Spleen (tissue), 11 donors: ENCODE measurements around the gene SLC26A6. TPM values are rescaled to one million over a fixed set of nuclear protein-coding genes. Genes with fewer than 3 reads are reported as not detected.
A peak's percentile ranks its signal among the peaks of the same experiment; 100 is the strongest.

Experiments used
- DNase-seq: peaks from one replicate; pipeline ENCODE4 v3.0.0-alpha.2; 2020
- H3K27ac ChIP-seq, 8 donors: fragments of 200-600 bp; sonication (generic) in 7 of 8; 1 replicate in 4 of 8; 2 replicates in 4 of 8; pipeline versions ENCODE4 v1.5.0 to v1.8.0; 2016 to 2021; ENCODE audit warnings: inconsistent platforms in 4 of 8, mild to moderate bottlenecking in 4 of 8, moderate library complexity in 1 of 8
- H3K27me3 ChIP-seq, 7 donors: fragments of 200-600 bp; sonication (generic) in 6 of 7; replicated peaks in 1 of 7; 1 replicate in 4 of 7; 2 replicates in 3 of 7; pipeline versions ENCODE4 v1.5.0 to v1.8.0; 2016 to 2021; ENCODE audit warnings: inconsistent platforms in 3 of 7, mild to moderate bottlenecking in 1 of 7
- H3K36me3 ChIP-seq, 6 donors: fragments of 200-600 bp; sonication (generic) in 5 of 6; 1 replicate in 4 of 6; 2 replicates in 2 of 6; pipeline versions ENCODE4 v1.5.0 to v1.8.0; 2016 to 2021; ENCODE audit warnings: inconsistent platforms in 2 of 6
- H3K4me1 ChIP-seq, 6 donors: fragments of 200-600 bp; sonication (generic) in 5 of 6; 1 replicate in 3 of 6; 2 replicates in 3 of 6; pipeline versions ENCODE4 v1.5.0 to v1.8.0; 2016 to 2021; ENCODE audit warnings: inconsistent platforms in 3 of 6
- H3K4me3 ChIP-seq, 8 donors: fragments of 200-600 bp; sonication (generic) in 7 of 8; 1 replicate in 4 of 8; 2 replicates in 4 of 8; pipeline versions ENCODE4 v1.5.0 to v1.8.0; 2016 to 2021; ENCODE audit warnings: inconsistent platforms in 4 of 8, mild to moderate bottlenecking in 4 of 8, moderate library complexity in 2 of 8
- H3K9me3 ChIP-seq, 8 donors: fragments of 200-600 bp; sonication (generic) in 7 of 8; 1 replicate in 4 of 8; 2 replicates in 4 of 8; pipeline versions ENCODE4 v1.5.0 to v1.8.0; 2016 to 2021; ENCODE audit warnings: inconsistent platforms in 4 of 8
- CTCF ChIP-seq, 11 experiments: fragments of 200-600 bp in 7 of 11; fragments of 450-650 bp in 4 of 11; sonication (generic) in 4 of 11; IDR thresholded peaks in 8 of 11; conservative IDR thresholded peaks in 3 of 11; 1 replicate in 7 of 11; 2 replicates in 4 of 11; pipeline versions ENCODE4 v1.4.0 to v1.8.0; 2016 to 2021; ENCODE audit warnings: antibody characterized with exemption in 11 of 11, inconsistent platforms in 4 of 11, mild to moderate bottlenecking in 1 of 11
- POLR2A ChIP-seq, 3 donors: fragments of 450-650 bp; IDR thresholded peaks; one replicate each; pipeline ENCODE4 v1.5.1; 2017; ENCODE audit warnings: antibody characterized with exemption in 3 of 3, mild to moderate bottlenecking in 1 of 3
- POLR2AphosphoS5 ChIP-seq, 3 donors: sonication (generic); formaldehyde crosslinking; IDR thresholded peaks; one replicate each; pipeline ENCODE4 v1.5.1; 2017; ENCODE audit warnings: antibody characterized with exemption in 3 of 3
- WGBS, 5 donors: extraction: QIAGEN DNeasy Blood & Tissue Kit in 3 of 5; methylation state at CpG; one replicate each; pipeline versions ENCODE4 v1.1.5 to v1.1.7; 2013 to 2018; 5-methylcytosine and 5-hydroxymethylcytosine counted together
- intact Hi-C: fragments of 100-400 bp; cut with DNase I; formaldehyde crosslinking; loops from one replicate; pipeline ENCODE4 v1.15.0; 2023; ENCODE audit warnings: low total_unique reads
- polyA plus RNA-seq, 3 donors: library from polyadenylated mRNA; stranded (reverse); fragments of 200-250 nt; gene quantifications; one replicate each; pipeline ENCODE4 v1.2.1, GENCODE V29; 2013
- total RNA-seq, 7 donors: library from RNA; depleted of rRNA in 3 of 7; stranded (reverse); fragments of >200 nt in 3 of 7; fragmentation: NEBNext Ultra II Directional in 4 of 7; extraction: Animal tissue kit (Norgen Biotek cat#: 25700) in 4 of 7; gene quantifications; one replicate each; pipeline versions ENCODE4 v1.1.0 to v1.2.1, GENCODE V29; 2016 to 2021
- donor health status: healthy with polysubstance abuse.
- donor health status: DM: no; HTN: no; CAD: no; lungs with moderate emphysema.
- donor health status: DM: no; HTN: no; CAD: no.
- donor health status: Bipolar disorder and iron deficiency.
- donor health status: healthy.
- donor health status: DM: no; HTN: no; CAD: no.
- donor health status: DM: yes; HTN: yes; CAD: no.

Gene SLC26A6
- total and polyA plus RNA-seq, 10 donors = 8.5 to 59.7 (median 22.1) TPM

DNA sequence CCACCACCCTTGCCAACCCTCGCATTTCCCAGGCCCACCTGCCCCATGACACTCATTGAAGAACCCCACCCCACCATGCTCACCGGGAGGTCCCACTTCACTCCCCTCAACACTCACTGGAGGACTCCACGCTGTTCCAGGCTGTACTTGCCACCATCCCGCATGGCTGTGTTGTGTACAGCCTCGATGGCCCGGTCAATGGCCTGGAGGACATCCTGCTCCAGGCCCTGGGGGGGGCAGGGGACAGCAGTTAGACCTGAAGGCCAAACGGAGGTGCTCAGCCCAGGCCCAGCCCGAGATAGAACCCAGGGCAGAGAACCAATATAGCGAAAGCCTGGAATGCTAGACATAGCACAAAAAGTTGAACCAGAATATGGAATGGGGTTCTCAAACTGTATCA, 47.5 kb upstream of the SLC26A6 start:
- Histone ChIP-seq H3K27ac (peak overlapping the region in 1 of 8 donors; percentile 0), H3K9me3 (no peaks in the 10 kb centered on the region), H3K36me3 (peaks cover 0 to 58% (median 39%) of the 10 kb centered on the region in 6 donors), H3K4me3 (no peak overlapping the region), H3K27me3 (no peaks in the 10 kb centered on the region), H3K4me1 (peaks cover 18 to 51% (median 41%) of the 10 kb centered on the region in 6 donors)
- no peak for DNase-seq
- 82 to 98% (median 89%) methylated on average over 9 of the region's 9 CpGs for WGBS, 5 donors
- no peak for TF ChIP-seq CTCF (IDR thresholded peaks at IDR 0.05 in 8 of 11, conservative IDR thresholded peaks at IDR 0.05 in 3 of 11)
- TF ChIP-seq POLR2A (IDR thresholded peaks at IDR 0.05) = no peak
- TF ChIP-seq POLR2AphosphoS5 (IDR thresholded peaks at IDR 0.05) = no peak
- intact Hi-C loops = no loop called here

GRCh38 chr3:48681974-48682610, 46.8 kb upstream of the SLC26A6 start:
- H3K27me3 ChIP-seq = no peaks in the 10 kb centered on the region
- H3K36me3 ChIP-seq = peaks cover 0 to 58% (median 33%) of the 10 kb centered on the region in 6 donors
- H3K4me1 ChIP-seq = peaks cover 18 to 51% (median 41%) of the 10 kb centered on the region in 6 donors
- no peak overlapping the region for H3K4me3 ChIP-seq
- TF ChIP-seq POLR2A (IDR thresholded peaks at IDR 0.05) (no peak), CTCF (IDR thresholded peaks at IDR 0.05 in 8 of 11, conservative IDR thresholded peaks at IDR 0.05 in 3 of 11) (no peak), POLR2AphosphoS5 (IDR thresholded peaks at IDR 0.05) (no peak)
- no peaks in the 10 kb centered on the region for H3K9me3 ChIP-seq
- intact Hi-C loops = no loop called here
- 95 to 97% (median 96%) methylated on average over 12 to 17 of the region's 17 CpGs for WGBS, 5 donors
- no peak overlapping the region for H3K27ac ChIP-seq
- DNase-seq = peak; percentile 61

DNA sequence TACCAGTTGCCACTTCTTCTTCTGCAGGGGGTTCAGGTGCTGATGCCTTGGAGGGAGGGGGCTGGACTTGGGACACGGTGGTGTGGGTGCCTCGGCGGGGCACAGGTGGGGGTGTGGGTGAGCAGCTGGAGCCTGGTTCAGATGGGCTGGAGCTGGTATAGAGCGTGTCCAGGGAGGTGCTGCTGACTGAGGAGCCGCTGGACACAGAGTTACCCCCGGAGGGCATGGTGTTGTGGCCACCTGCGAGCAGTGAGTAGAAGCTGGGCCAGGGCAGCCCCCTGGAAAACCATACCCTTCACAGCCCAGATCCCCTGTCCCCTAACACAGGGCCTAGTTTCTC, 46.2 kb upstream of the SLC26A6 start:
- Histone ChIP-seq H3K27me3 (no peaks in the 10 kb centered on the region), H3K36me3 (peaks cover 0 to 63% (median 33%) of the 10 kb centered on the region in 6 donors), H3K4me1 (peaks cover 18 to 48% (median 38%) of the 10 kb centered on the region in 6 donors), H3K27ac (no peak overlapping the region), H3K9me3 (no peaks in the 10 kb centered on the region), H3K4me3 (no peak overlapping the region)
- TF ChIP-seq POLR2AphosphoS5 (IDR thresholded peaks at IDR 0.05) (no peak), POLR2A (IDR thresholded peaks at IDR 0.05) (no peak)
- intact Hi-C loops = no loop called here
- no peak for DNase-seq
- WGBS, 5 donors = 93 to 99% (median 96%) methylated on average over 4 to 7 of the region's 7 CpGs

DNA sequence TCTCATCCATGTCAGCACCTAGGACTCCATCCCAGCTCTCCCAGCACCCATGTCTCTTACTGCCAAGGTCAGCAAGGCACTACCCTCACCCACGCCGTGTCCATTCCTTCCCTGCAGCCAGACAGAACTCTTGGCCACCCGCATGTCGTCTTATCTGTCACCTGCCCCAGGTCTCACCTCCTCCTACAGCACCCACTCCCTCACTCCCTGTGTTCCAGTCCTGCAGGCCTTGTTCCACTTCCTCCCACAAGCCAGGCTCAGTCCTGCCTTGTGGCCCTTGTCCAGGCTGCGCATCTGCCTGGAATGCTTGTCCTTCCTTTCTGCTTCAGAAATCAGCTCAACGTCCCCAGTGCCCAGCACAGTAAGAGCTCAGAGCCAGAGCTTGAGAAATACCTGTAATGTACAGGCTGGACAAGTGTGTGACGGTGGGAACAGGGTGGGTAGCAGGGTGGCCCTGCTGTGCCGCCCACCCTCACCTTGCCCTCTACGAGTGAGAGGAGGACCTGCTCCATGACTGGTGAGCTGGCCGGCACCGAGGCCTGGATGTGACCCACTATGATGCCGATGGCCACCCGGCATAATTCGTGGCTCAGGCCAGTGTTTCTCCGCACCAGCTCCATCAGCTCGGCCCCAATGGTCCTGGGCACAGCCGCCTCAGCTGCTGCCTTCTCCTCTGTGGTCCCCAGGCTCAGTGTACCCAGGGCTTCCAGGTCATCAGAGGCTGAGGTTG, 45.7 kb upstream of the SLC26A6 start:
- no peak for DNase-seq
- peaks cover 13 to 43% (median 33%) of the 10 kb centered on the region in 6 donors for H3K4me1 ChIP-seq
- 93 to 97% (median 95%) methylated on average over 16 to 17 of the region's 17 CpGs for WGBS, 5 donors
- no peak for TF ChIP-seq POLR2AphosphoS5 (IDR thresholded peaks at IDR 0.05)
- TF ChIP-seq CTCF (IDR thresholded peaks at IDR 0.05 in 8 of 11, conservative IDR thresholded peaks at IDR 0.05 in 3 of 11) = no peak
- TF ChIP-seq POLR2A (IDR thresholded peaks at IDR 0.05) = no peak
- intact Hi-C loops = no loop called here
- H3K4me3 ChIP-seq = no peak overlapping the region
- H3K36me3 ChIP-seq = peaks cover 0 to 69% (median 33%) of the 10 kb centered on the region in 6 donors
- H3K27me3 ChIP-seq = no peaks in the 10 kb centered on the region
- H3K27ac ChIP-seq = no peak overlapping the region
- H3K9me3 ChIP-seq = no peaks in the 10 kb centered on the region
